Liver (tissue), 3 donors: Measurements from ENCODE around the gene ATXN10.

Experiments
- CTCF ChIP-seq: fragments of 150-350 bp; IDR thresholded peaks from 2 replicates; pipeline ENCODE4 v1.5.1; 2017; ENCODE audit warnings: improper control_type of control experiment, low read depth, low read length; ENCODE audit not compliant: missing input control
- EGR1 ChIP-seq, 2 donors: IDR thresholded peaks; 2 replicates each; pipeline ENCODE4 v1.6.1; 2016 to 2018; ENCODE audit warnings: antibody characterized with exemption in 2 of 2, low read depth in 2 of 2
- GABPA ChIP-seq, 2 donors: IDR thresholded peaks in 1 of 2; conservative IDR thresholded peaks in 1 of 2; 2 replicates each; pipeline ENCODE4 v1.6.1; 2016; ENCODE audit warnings: antibody characterized with exemption in 2 of 2, mild to moderate bottlenecking in 1 of 2, moderate library complexity in 1 of 2
- JUND ChIP-seq, 2 donors: IDR thresholded peaks; 2 replicates each; pipeline ENCODE4 v1.6.1; 2016; ENCODE audit warnings: antibody characterized with exemption in 2 of 2
- MAX ChIP-seq: IDR thresholded peaks from 2 replicates; pipeline ENCODE4 v1.6.1; 2016; ENCODE audit warnings: antibody characterized with exemption
- RAD21 ChIP-seq, 2 donors: IDR thresholded peaks; 2 replicates each; pipeline ENCODE4 v1.6.1; 2016; ENCODE audit warnings: antibody characterized with exemption in 2 of 2, mild to moderate bottlenecking in 2 of 2
- REST ChIP-seq: IDR thresholded peaks from 2 replicates; pipeline ENCODE4 v1.6.1; 2016; ENCODE audit warnings: antibody characterized with exemption, mild to moderate bottlenecking
- SP1 ChIP-seq: IDR thresholded peaks from 2 replicates; pipeline ENCODE4 v1.6.1; 2018; ENCODE audit warnings: antibody characterized with exemption, mild to moderate bottlenecking
- TAF1 ChIP-seq: conservative IDR thresholded peaks from 2 replicates; pipeline ENCODE4 v1.6.1; 2016; ENCODE audit warnings: antibody characterized with exemption, mild to moderate bottlenecking
- YY1 ChIP-seq: IDR thresholded peaks from 2 replicates; pipeline ENCODE4 v1.6.1; 2016; ENCODE audit warnings: antibody characterized with exemption, mild to moderate bottlenecking
- ZBTB33 ChIP-seq: IDR thresholded peaks from 2 replicates; pipeline ENCODE4 v1.6.1; 2016; ENCODE audit warnings: antibody characterized with exemption
- donor health status: healthy.
- donor health status: healthy.

GRCh38 chr22:45768490-45768889, 96.9 kb downstream of the ATXN10 start:
- no peak for TF ChIP-seq JUND (IDR thresholded peaks at IDR 0.05)
- TF ChIP-seq GABPA (IDR thresholded peaks at IDR 0.05 in 1 of 2, conservative IDR thresholded peaks at IDR 0.05 in 1 of 2) = no peak
- no peak for TF ChIP-seq CTCF
- TF ChIP-seq MAX = no peak
- no peak for TF ChIP-seq YY1
- no peak for TF ChIP-seq REST
- TF ChIP-seq RAD21 (IDR thresholded peaks at IDR 0.05) = no peak
- TF ChIP-seq SP1 = no peak
- no peak for TF ChIP-seq EGR1 (IDR thresholded peaks at IDR 0.05; ENCODE audit: low read depth in 2 of 2)
- TF ChIP-seq TAF1 = no peak
- no peak for TF ChIP-seq ZBTB33
